ENCODE results near the gene MYO7B.

The MYO7B gene

DNA sequence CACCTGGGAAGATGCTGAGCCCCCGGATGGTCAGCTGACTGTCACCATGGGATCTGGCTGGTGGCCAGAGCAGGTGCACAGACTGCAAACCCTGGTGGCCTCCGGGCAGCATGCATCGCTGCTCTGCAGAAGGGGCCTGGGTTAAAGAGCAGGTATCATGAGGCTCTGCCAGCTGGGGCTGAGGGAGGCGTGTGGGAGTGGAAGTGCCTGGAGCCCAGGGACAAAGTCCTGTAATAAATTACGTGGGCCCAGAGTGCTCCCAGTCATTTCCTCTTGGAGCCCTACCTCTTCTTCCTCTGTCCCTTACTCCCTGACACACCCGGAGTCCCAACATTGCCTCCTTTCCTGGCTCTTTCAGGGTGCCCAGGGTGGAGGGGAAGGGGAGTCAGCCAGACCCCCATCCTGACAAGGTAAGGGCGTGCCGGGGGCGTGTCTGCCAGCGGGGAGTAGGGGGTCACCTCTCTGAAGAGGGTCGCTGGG is at the start of gene MYO7B:
MYO7B (plus strand) TSS at position 262 of the 480 bp plus-strand sequence. CDS start 24,040 bp downstream, outside the sequence.
- DNase-seq (ENCODE audit: low read depth in 2 of 3, low spot score in 1 of 3): no peak

DNA sequence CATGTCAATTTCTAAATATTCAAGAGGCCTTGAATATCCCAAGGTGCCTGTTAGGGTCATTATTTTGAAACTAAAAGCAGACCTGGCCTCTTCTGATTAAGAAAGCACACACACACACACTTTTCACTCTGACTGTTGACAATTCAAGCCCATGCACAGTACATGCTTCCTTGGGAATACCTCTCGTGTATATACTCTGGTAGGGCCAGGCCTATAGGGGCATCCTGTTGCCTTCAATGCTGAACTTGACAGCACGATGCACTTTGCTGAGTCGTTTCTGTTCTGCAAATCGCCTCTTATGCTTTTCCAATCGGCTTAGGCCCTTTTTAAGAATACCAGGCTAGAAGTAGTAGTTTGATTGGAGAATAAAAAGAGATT is 49.8 kb upstream of the MYO7B start:
- no peak for DNase-seq (ENCODE audit: low read depth in 2 of 3, low spot score in 1 of 3)

DNA sequence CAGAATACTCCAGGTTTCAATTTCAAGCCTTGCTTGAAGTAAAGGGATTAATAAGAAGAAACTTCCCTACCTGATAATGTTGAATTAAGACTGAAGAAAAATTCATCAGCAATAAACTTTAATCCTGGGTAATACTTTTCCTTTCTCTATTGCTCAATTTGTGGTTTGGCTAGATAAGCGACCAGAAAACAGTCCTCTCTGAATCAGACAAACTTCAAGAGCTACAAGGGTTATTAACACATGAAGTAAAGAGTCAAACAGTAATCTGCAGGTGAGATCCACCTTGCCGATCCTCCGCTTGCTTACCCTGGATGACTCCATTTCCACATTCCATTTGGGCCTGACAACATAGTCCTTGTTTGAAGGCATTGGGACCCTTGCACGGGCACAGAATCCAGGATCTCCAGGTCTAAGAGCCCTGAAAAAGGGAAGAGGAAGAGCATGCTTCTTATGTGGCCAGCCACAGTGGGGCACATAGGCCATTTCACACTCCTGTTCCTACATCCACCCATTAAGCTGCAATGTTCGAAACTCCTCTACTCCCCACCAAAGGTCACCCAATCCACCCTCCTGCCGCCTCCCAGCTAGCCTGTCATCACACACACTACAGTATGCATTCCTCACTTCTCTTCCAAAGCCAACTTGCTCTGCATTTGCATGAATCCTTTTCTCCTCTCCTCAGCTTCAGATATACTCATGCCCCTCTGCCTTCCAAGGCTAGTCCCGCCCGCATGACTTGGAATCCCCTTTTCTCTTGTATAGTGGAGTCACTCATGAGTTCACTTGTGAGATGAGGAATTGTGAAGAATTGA is 49.0 kb upstream of the MYO7B start:
- no peak for DNase-seq (ENCODE audit: low read depth in 2 of 3, low spot score in 1 of 3)

DNA sequence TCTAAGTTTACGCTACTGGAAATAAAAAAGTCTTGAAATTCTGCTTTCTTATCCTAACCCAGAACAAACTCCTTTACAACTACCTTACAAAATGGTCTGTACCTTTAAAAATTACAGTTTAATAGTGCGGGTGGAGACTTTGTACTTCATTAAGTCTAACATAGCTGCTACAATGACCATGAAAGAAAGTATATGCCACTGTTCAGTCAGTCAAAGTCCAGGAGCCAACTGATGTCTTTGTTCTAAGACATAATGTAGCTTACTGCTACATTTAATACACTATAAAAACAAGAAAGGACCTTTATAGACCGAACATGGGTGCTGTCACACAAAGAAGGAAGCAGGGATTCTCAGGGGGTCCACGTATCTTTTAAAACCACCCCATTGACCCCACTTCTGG is 45.2 kb upstream of the MYO7B start:
- no peak for DNase-seq (ENCODE audit: low read depth in 2 of 3, low spot score in 1 of 3)

DNA sequence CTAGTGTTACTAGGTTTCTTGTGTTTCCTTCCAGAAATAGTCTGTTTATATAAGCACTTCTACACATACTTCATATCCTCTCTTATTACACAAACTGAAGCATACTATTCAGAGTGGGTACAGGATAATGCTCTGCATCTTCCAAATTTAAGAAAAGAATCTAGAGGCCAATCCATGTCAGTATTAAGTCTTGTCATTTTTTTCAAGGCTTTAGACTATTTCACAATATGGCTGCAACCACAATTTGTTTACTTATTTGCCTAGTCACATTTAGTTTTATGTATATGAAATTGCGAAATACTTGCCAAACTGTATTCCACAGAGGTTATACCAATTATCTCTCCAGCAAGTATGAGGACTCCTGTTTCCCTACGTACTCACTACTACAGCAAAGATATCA is 37.1 kb upstream of the MYO7B start:
- DNase-seq (ENCODE audit: low read depth in 2 of 3, low spot score in 1 of 3): no peak

DNA sequence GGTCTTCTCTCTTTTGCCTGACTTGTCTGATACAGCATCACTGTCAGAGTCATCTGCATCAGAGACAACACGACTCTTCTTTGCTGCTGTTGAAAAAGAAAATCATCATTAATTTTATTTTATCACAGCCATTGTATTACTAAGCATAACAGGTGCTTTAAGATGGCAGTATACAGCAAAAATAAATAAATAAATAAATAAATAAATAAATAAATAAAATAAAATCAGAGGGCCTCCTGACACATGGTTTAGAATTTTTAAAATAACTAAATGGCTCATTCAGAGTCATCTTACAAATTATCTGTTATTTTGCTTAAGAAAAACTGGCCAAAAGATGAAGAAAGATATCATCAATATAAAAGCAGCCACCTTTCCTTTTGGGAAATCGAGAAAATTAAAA is 32.0 kb upstream of the MYO7B start:
- DNase-seq (ENCODE audit: low read depth in 2 of 3, low spot score in 1 of 3): no peak

DNA sequence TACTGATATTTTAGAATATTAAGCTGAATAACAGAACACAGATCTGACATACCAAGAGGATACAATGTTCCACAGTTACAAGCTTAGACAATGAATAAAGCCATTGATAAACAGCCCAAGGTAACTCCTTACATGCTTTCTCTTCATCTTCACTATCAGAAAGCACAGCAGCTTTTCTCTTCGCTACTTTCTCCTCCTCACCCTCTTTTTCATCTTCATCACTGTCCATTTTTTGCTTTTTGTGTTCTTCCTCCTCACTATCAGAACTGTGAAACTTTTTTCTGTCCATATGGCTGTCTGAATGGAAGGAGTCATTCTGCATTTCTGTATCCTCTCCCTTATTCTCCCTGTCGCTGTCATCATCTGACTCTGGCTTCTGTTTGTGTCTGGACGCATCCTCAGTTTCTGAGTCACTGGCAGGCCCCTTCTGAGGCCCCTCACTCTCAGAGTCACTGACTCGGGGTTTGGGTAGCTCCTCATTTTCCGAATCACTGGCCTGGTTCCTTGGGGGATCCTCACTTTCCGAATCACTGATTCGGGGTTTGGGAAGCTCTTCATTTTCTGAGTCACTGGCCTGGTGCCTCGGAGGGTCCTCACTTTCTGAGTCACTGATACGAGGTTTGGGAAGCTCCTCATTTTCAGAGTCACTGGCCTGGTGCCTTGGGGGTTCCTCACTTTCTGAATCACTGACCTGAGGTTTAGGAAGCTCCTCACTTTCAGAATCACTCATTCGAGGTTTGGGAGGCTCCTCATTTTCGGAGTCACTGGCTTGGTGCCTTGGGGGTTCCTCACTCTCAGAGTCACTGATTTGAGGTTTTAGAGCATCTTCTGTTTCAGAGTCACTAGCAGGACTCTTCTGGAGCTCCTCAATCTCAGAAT is 30.7 kb upstream of the MYO7B start:
- DNase-seq (ENCODE audit: low read depth in 2 of 3, low spot score in 1 of 3): no peak

DNA sequence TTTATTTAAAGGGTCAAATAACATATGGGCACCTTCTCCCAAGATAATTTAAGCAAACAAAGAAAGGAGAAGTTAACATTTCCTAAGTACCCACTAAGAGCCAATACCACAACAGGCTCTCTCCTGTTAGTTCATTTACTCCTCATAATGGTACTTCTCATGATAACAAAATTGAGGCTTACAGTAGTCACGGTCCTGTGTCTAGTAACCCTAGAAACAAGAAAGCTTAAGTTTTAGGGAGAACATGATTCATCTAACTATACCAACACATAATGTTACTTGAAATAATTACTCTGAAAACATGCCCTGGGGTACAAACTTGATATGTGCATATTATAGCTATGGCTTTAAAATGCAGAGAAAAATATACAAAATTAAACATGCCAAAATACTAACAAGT is 29.0 kb upstream of the MYO7B start:
- no peak for DNase-seq (ENCODE audit: low read depth in 2 of 3, low spot score in 1 of 3)

DNA sequence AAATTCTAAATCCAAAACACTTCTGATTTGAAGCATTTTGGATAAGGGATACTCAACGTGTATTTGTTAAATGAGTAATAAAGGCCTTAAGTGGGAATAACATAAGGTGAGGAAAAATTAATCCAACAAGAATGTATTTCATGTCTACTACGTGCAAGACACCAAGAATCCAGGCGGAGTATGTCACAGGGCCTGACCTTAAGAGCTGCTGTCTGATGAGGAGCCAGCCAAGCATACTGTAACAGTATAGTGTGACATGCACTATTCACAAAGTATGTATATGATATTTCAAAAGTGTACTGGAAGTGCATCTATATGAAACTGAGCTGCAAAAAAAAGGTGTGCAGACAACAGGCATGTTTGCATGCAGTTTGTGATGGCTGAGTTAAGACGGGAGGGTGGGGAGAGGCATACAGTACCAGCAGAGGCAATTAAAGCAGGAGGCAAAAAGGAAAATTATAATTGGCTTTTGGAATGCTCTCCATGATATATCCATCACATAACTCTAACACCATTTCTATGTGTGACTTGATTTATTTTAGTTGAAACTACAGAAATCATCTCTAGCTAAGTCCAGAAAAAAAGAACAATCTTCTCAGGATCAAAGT is 27.4 kb upstream of the MYO7B start:
- DNase-seq (ENCODE audit: low read depth in 2 of 3, low spot score in 1 of 3): no peak

DNA sequence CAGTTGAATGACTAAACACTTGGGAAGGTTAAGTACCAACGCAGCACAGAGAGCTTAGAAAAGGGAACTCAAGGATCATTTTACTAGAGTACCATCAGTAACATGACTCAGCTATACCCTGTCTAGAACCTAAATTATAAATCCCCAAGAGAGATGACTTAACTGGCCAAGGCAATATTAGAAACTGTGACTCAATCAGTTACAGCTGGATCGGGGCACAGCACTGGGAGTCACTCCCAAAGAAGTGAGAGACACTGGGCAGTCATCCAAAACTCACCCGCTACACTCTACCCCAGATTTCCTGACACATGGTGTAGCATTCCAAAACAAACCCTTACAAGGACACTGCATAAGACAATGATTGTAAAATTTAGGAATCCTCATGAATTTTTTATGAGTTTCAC is 26.9 kb upstream of the MYO7B start:
- no peak for DNase-seq (ENCODE audit: low read depth in 2 of 3, low spot score in 1 of 3)

DNA sequence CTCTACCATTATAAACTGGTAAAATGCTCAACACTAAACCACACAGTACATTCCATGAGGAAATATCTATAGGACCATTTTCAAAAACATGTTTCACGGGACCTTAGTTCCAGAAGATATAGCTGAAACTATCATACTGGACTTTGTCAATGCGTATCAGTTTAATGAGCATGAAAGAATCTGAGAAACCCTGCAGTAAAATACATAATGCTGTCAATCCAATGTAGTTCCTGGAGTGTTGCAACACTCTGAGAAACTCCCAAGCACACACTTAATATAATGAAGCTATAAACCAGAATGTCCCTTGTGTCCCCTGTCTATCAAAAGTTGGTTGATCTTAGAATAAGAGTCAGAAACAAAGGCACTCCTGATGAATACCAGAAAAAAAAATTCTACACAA is 25.4 kb upstream of the MYO7B start:
- no peak for DNase-seq (ENCODE audit: low read depth in 2 of 3, low spot score in 1 of 3)

DNA sequence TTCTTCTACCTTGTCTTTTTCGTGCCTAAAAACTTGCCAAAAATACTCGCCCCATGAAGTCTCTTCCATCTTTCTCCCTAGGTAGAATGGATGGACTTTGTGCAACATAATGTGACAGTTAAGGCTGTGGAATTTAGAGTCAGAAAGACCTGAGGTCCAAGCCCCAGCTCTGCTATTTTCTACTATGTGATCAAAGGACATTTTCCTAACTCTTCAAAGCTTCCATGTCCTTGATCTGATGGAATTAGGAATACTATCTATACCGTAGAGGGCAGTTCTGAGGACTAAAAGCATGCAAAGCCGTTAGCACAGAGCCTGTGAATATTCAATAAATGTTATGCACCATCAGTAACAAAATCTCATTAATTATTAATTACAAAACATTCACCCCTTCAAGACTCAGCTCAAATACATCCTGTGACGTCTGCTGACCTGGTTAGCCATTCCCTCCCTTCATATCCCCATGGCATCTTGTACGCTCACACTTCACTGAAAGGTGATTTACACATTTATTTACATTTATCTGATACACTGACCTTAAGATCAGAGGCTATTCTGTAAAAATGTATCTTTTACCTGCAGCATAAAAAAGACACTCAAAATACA is 24.3 kb upstream of the MYO7B start:
- DNase-seq (ENCODE audit: low read depth in 2 of 3, low spot score in 1 of 3): no peak

DNA sequence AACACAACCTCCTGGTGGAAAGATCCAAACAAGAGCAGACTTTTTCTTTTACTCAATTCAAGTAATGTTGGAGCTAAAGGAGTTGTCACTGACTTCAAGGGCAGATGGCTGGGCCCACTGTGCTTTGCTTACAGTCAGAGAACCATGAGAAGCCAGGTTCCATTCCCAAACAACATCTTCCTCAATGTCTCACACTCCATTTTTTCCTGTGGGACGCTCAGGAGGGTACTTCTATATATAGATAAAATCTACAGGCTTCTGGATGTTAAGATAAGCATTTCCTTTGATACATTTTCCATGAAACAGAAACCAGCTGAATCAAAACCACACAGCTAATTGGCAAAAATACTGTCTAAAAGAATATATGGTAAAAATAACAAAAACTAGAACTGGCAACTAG is 23.6 kb upstream of the MYO7B start:
- DNase-seq (ENCODE audit: low read depth in 2 of 3, low spot score in 1 of 3): no peak

DNA sequence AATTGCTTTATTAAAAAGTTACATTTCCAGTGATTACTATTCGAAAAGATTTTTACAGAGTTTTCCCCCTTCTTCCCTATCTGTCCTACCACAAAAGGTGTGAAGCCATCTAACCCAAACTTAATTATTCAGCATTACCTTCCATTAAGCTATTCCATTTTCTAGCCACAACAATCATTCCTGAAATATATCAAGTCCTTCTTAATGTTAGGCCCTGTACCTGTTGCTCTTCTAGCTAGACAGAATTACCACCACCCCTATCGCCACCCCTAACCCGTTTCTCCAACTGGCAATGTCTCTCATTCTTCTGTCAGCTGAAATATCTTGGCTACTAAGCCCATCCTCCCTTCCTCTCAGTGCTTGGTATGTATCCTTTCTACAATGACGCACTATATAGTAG is 23.1 kb upstream of the MYO7B start:
- DNase-seq (ENCODE audit: low read depth in 2 of 3, low spot score in 1 of 3): no peak

DNA sequence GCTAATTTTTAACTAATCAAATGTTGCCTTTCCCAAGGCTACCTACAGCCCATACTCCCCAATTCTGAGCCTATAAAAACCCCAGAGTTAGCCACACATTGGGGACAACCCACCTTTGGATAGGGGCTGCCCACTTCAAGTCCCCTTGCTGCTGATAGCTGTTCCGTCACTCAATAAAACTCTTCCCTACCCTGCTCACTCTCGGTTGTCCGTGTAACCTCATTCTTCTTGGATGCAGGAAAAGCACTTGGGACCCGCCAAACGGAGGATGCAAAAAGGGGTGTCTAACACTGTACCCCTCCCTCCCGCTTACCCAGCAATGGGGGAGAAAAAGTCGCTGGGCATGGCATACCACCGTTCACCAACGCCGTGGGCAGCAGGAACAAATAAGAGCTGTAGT is 21.4 kb upstream of the MYO7B start:
- DNase-seq (ENCODE audit: low read depth in 2 of 3, low spot score in 1 of 3): no peak

DNA sequence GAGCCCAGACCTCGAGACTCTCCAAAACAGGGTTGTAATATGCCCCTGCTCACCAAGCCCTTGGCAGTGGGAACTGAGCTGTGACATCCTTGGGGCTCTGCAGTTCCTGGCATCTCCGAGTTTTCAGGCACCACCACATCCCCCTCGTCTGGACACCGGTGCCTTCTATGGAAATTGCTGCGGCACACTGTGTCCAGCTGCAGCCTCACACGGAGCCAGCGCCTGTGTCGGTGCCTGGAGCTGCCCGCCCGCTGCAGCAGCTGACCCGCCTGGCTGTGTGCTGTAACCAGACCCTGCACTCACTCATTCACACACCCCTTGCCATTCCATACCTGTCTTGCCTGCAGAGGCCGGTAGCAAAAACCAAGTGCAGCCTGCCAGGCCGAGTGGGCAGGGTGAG is 21.0 kb upstream of the MYO7B start:
- DNase-seq (ENCODE audit: low read depth in 2 of 3, low spot score in 1 of 3): no peak

DNA sequence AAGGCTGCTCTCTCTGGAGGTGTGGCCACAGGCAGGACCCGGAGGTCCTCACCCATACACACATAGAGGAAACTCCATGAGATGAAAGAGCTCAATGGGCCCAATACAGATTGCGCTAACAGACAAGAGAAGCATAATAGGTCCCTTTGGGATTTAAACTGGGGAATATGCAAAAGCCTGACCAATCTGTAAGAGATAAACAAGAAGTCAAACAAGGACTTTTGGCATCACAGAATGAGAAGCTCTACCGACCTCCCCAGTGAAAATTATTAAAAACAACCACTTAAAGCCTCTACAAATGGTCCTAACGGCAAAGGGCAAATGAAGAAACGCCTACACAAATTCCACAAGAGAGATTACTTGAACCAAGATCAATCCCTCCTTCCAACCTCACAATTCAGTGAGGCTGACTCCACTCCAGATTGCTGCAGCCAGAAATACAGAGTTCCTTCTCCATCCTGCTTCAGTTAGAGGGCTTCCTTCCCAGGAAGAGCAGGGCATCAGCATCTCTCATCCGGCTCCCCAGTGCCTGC is 20.0 kb upstream of the MYO7B start:
- no peak for DNase-seq (ENCODE audit: low read depth in 2 of 3, low spot score in 1 of 3)

DNA sequence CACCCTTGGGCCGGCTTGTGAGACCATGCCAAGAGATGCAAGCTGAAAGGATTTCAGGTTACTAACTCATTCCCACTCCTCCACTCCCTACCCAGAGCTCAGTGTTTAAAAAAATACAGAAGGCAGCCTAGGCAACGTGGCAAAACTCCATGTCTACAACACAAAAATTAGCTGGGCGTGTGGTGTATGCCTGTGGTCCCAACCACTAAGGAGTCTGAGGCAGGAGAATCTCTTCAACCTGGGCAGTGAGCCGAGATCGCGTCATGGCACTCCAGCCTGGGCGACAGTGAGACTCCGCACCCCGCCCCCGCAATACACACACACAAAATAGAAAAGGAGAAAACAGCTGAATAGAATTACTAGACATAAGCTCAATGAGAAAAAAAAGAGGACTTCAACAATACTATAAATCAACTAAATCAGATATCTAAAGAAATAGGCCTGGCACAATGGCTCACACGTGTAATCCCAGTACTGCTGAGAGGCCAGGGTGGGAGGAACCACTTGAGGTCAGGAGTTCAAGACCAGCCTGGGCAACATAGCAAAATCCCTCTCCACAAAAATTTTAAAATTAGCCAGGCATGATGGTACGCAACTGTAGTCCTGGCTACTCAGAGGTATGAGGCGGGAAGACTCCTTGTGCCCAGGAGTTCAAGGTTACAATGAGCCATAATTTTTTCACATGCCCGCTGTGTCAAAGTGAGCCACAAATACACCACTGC is 19.3 kb upstream of the MYO7B start:
- DNase-seq (ENCODE audit: low read depth in 2 of 3, low spot score in 1 of 3): no peak

DNA sequence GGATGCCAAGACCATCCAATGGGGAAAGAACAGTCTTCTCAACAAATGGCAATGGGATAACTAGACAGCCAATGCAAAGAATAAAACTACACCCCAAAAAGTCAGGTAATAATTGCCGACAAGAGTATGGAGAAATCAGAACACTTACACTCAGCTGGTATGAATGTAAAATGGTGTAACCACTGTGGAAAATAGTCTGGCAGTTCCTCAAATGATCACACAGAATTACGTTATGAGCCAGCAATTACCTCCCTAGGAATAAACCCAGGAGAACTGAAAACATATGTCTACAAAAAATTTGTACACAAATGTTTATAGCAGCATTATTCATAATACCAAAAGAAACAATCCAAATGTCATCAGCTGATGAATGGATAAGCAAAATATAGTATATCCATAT is 18.0 kb upstream of the MYO7B start:
- no peak for DNase-seq (ENCODE audit: low read depth in 2 of 3, low spot score in 1 of 3)

DNA sequence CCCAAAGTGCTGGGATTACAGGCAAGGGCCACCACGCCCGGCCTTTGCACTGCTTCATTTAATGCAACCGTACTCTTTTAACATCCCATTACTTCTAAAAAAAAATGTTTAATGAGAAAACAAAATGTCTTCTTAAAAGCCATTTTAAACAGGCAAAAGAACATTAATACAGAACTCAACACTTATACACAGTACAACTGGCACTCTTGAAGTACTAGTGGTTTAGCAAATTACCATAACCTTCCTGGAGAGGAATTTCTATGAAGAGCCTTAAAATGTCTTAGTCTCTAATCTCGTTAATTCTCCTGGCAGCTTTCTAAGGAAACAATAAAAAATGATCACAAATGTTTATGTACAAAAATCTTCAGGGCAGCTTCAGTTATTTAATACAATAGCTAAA is 15.1 kb upstream of the MYO7B start:
- DNase-seq (ENCODE audit: low read depth in 2 of 3, low spot score in 1 of 3): no peak

Data from stimulated activated CD4-positive, alpha-beta T cell treated with anti-CD3 and anti-CD28 coated beads, Interleukin-12 subunit alpha, Interleukin-12 subunit beta, amount 100 ng/mL, for 48 hours (primary cell).